Esophagus squamous epithelium (tissue), 4 donors: Measurements from ENCODE around the gene RHOD.

ENCODE experiments used
- POLR2A ChIP-seq, 4 donors: fragments of 450-650 bp; IDR thresholded peaks; one replicate each; pipeline ENCODE4 v1.6.1; 2017; ENCODE audit warnings: antibody characterized with exemption in 4 of 4, mild to moderate bottlenecking in 4 of 4, moderate library complexity in 3 of 4
- TF ChIP-seq, protein P1 (sequence below), 6 experiments: fragments of 450-650 bp in 4 of 6; fragments of 200-600 bp in 2 of 6; sonication (generic) in 2 of 6; IDR thresholded peaks; one replicate each; pipeline ENCODE4 v1.5.1; 2016 to 2019; ENCODE audit warnings: antibody characterized with exemption in 6 of 6, mild to moderate bottlenecking in 4 of 6, moderate library complexity in 4 of 6

DNA sequence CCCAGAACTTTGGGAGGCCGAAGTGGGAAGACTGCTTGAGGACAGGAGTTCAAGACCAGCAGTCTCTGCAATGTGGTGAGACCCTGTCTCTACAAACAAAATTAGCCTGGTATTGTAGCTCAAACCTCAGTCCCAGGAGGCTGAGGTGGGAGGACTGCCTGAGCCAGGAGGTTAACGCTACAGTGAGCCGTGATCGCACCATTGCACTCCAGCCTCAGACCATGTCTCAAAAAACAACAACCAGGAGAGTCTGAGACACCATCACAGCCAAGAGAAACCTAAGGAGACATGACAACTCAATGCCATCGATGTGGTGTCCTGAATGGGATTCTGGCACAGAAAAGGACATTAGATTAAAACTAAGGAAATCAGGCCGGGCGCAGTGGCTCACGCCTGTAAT is 34.1 kb downstream of the RHOD start:
- TF ChIP-seq POLR2A (IDR thresholded peaks at IDR 0.05) = no peak
- TF ChIP-seq, protein P1, sequence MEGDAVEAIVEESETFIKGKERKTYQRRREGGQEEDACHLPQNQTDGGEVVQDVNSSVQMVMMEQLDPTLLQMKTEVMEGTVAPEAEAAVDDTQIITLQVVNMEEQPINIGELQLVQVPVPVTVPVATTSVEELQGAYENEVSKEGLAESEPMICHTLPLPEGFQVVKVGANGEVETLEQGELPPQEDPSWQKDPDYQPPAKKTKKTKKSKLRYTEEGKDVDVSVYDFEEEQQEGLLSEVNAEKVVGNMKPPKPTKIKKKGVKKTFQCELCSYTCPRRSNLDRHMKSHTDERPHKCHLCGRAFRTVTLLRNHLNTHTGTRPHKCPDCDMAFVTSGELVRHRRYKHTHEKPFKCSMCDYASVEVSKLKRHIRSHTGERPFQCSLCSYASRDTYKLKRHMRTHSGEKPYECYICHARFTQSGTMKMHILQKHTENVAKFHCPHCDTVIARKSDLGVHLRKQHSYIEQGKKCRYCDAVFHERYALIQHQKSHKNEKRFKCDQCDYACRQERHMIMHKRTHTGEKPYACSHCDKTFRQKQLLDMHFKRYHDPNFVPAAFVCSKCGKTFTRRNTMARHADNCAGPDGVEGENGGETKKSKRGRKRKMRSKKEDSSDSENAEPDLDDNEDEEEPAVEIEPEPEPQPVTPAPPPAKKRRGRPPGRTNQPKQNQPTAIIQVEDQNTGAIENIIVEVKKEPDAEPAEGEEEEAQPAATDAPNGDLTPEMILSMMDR (IDR thresholded peaks at IDR 0.05) = no peak
